ENCODE data around the gene ADARB2. TPM values are rescaled to one million over a fixed set of nuclear protein-coding genes. Genes with fewer than 3 reads are reported as not detected.

Gene ADARB2
- total and polyA plus RNA-seq, 8 donors = 0.34 to 24.7 (median 3.2) TPM

DNA sequence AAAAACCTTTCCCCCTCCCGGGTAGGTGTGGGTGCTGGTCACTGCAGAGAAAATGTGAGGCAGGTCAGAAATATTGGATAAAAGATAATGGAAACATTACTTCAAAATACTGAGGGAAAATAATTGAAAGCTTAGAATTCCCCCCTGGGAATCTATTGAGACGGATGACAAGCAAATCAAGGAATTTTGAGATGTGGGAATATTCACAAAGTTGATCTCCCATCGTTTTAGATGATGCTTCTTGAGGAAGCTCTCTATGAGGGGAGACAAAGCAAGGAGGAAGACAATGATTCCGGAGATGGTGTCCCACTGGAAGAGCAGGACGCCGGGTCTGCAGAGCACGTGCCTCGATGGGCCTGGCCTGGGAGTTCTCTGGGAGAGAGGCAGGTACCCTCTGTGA is 470.2 kb downstream of the ADARB2 start:
- intact Hi-C loops (cut with DNase I) = no loop called here
- H3K36me3 ChIP-seq = no peaks in the 10 kb centered on the region
- H3K9me3 ChIP-seq = no peaks in the 10 kb centered on the region
- H3K4me1 ChIP-seq = no peaks in the 10 kb centered on the region
- no peak for DNase-seq
- H3K27me3 ChIP-seq = no peaks in the 10 kb centered on the region
- H3K4me3 ChIP-seq = no peak overlapping the region
- FAIRE-seq = no peak
- 69 to 75% methylated on average over 8 of the region's 8 CpGs for WGBS, 2 donors
- no peak for ATAC-seq
- H3K27ac ChIP-seq = no peak overlapping the region
- TF ChIP-seq, protein P1, sequence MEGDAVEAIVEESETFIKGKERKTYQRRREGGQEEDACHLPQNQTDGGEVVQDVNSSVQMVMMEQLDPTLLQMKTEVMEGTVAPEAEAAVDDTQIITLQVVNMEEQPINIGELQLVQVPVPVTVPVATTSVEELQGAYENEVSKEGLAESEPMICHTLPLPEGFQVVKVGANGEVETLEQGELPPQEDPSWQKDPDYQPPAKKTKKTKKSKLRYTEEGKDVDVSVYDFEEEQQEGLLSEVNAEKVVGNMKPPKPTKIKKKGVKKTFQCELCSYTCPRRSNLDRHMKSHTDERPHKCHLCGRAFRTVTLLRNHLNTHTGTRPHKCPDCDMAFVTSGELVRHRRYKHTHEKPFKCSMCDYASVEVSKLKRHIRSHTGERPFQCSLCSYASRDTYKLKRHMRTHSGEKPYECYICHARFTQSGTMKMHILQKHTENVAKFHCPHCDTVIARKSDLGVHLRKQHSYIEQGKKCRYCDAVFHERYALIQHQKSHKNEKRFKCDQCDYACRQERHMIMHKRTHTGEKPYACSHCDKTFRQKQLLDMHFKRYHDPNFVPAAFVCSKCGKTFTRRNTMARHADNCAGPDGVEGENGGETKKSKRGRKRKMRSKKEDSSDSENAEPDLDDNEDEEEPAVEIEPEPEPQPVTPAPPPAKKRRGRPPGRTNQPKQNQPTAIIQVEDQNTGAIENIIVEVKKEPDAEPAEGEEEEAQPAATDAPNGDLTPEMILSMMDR (IDR thresholded peaks at IDR 0.05) = no peak

DNA sequence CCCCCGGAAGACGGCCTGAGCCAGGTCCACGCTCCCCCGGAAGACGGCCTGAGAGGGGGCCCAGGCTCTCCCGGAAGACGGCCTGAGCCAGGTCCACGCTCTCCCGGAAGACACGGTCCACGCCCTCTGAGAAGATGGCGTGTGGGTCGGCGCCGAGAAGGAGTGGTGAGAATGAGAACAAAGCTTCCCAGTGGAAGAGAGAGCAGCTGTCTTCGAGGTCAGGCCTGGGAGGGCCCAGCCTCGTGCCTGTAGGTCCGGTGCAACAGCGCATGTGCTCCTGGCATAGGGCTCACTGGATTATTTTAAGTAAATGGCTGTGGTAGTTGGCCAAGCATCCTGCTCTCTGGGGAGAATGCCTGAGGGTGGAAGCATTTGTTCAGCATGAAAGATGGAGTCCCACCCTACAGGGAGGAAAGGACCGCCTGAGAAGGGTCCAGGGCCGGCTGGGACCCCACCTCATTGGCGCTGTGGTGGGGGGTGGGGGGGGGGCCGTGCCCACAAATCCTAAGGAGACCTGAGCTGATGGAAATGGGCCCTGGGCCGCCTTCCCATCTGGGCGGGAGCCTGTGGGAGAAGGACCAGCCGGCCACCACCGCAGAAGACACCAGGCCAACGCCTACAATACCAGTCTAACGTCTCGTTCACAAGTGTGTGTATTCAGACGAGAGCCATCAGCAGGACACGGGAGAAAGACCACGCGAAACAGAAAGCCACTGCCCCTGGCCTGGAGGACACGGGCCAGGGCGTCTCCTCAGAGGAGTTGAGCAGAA is 471.1 kb downstream of the ADARB2 start:
- TF ChIP-seq, protein P1 (IDR thresholded peaks at IDR 0.05) = no peak
- H3K4me1 ChIP-seq = no peaks in the 10 kb centered on the region
- FAIRE-seq = no peak
- ATAC-seq = no peak
- H3K36me3 ChIP-seq = no peaks in the 10 kb centered on the region
- intact Hi-C loops (cut with DNase I) = no loop called here
- H3K9me3 ChIP-seq = no peaks in the 10 kb centered on the region
- H3K27ac ChIP-seq = no peak overlapping the region
- H3K27me3 ChIP-seq = no peaks in the 10 kb centered on the region
- 83 to 87% methylated on average over 34 to 36 of the region's 36 CpGs for WGBS, 2 donors
- no peak overlapping the region for H3K4me3 ChIP-seq
- no peak for DNase-seq

DNA sequence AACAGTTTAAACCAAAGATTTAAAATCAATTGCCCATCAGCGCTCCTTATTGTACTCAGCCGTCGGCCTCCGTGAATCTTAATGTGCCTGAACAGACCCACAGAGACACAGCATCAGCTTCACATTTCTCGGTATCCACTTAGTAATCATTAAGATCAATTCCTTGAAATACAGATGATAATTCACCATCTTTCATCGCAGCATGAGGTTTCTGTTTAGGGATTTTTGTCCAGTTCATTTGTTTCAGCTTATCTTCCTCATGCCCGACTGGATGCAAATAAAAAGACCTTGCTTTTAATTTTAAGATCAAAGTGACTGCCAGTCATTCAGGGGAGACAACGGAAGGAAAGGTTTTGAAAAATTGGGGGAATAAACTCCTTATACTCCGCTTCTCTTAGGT is 473.3 kb downstream of the ADARB2 start:
- WGBS, 2 donors = 48 to 53% methylated on average over 9 of the region's 9 CpGs

DNA sequence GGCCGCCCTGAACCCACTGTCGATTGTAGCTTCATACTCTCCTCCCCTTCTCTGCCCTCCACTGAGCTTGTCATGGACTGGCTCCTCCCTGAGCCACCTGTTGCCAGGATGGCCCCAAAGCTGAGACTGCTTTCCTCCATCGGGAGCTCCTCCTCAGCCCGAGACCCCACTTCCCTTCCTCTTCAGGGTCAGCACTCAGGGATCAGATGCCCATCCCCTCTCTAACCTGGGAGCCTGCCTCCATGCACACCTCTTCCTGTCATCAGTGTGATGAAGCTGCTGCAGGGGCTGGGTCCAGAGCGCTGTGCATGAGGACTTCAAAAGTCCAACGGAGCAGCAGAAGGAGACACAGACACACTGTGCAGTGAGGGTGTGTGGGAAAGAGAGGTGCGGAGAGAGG is 480.1 kb downstream of the ADARB2 start:
- intact Hi-C loops (cut with DNase I) = no loop called here
- TF ChIP-seq, protein P1 (IDR thresholded peaks at IDR 0.05) = no peak
- Histone ChIP-seq H3K27ac (no peak overlapping the region), H3K9me3 (no peaks in the 10 kb centered on the region), H3K4me1 (no peaks in the 10 kb centered on the region), H3K36me3 (no peaks in the 10 kb centered on the region), H3K4me3 (no peak overlapping the region), H3K27me3 (no peaks in the 10 kb centered on the region)
- ATAC-seq (no peak), FAIRE-seq (no peak), DNase-seq (peak in 1 of 6 donors; percentile 21)
- WGBS, 2 donors = 64 to 72% methylated on average over 7 of the region's 7 CpGs

More for the DNA sequence above, 473.3 kb downstream of the ADARB2 start:
- DNase-seq = no peak
- H3K27me3 ChIP-seq = no peaks in the 10 kb centered on the region
- H3K4me3 ChIP-seq = no peak overlapping the region
- H3K27ac ChIP-seq = no peak overlapping the region
- no peak for FAIRE-seq
- TF ChIP-seq, protein P1 (IDR thresholded peaks at IDR 0.05) = no peak
- no peaks in the 10 kb centered on the region for H3K36me3 ChIP-seq
- ATAC-seq = no peak
- H3K4me1 ChIP-seq = no peaks in the 10 kb centered on the region
- intact Hi-C loops (cut with DNase I) = no loop called here
- no peaks in the 10 kb centered on the region for H3K9me3 ChIP-seq

DNA sequence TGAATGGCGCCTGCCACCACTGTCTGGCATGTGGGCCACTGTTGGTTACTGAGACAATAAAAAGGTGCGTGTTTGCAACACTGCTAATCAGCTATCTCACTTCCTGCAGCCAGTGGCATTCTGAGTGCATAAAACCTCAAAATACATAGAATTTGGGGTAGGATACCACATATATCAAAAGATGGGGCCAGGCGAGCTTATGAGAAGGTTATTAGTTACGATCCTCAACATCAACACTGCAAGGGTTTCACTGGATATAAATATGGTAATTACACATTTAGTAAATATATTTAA is 480.9 kb downstream of the ADARB2 start:
- H3K9me3 ChIP-seq = no peaks in the 10 kb centered on the region
- WGBS, 2 donors = 48 to 57% methylated on average over 4 of the region's 4 CpGs
- no peak overlapping the region for H3K4me3 ChIP-seq
- no peak for DNase-seq
- no peaks in the 10 kb centered on the region for H3K27me3 ChIP-seq
- no peaks in the 10 kb centered on the region for H3K36me3 ChIP-seq
- no peak for FAIRE-seq
- no peaks in the 10 kb centered on the region for H3K4me1 ChIP-seq
- TF ChIP-seq, protein P1 (IDR thresholded peaks at IDR 0.05) = no peak
- intact Hi-C loops (cut with DNase I) = no loop called here
- ATAC-seq = no peak
- no peak overlapping the region for H3K27ac ChIP-seq
